HepG2 (cell line): ENCODE measurements around the gene AMIGO3.

Experiments
- BRCA1 ChIP-seq: sonication (generic); formaldehyde crosslinking; IDR thresholded peaks from 2 replicates; pipeline ENCODE4 v1.4.0; 2020; ENCODE audit warnings: missing genetic modification reagents
- ZFP41 ChIP-seq: sonication (generic); formaldehyde crosslinking; IDR thresholded peaks from 2 replicates; pipeline ENCODE4 v1.4.0; 2020; ENCODE audit warnings: mild to moderate bottlenecking, missing genetic modification reagents, borderline replicate concordance

DNA sequence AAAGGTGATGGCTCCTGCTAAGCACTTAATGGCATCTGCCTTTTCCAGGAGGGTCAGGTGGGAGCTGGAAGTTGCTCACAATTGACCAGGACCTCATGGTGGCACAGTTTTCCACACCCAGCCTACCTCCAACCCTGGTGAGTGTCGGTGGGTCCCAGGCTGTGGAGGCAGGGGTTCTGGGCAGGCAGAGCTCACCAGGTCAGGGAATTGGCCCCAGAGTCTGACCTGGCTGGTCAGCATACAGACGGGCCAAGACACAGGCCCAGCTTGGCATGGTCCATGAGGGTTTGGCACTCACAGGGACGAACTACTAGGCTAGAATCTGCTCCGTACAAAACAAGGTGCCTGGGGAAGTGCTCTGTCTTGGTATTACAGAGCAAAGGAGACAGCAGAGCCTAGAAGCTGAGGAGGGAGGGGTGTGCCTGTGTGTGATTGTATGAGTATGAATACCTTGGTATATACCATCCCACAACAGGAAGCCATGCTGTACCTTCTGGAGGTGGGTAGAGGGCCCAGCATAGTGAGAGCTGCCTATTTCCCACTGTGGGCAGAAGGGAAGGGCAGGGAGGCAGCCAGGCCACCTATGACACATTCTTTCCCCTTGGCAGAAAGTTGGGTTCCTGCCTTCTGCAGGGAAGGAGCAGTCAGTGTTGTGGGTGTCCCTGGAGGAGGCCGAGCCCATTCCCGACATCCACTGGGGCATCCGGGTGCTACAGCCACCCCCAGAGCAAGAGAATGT lies 38.8 kb downstream of the AMIGO3 start:
- TF ChIP-seq BRCA1 (CRISPR knock-in tag) = no peak
- no peak for TF ChIP-seq ZFP41 (CRISPR knock-in tag)
